GM18909 (cell line): ENCODE results near the gene RNF138.
"Not testable (repeated sequence)": the region's sequence is repeated elsewhere in the genome, so short reads cannot be mapped to it uniquely, and the experiment has no call there.

Experiments
- ATAC-seq: cut with Tn5 transposase; IDR thresholded peaks from one replicate; pipeline ENCODE4 v1.9.1; 2021; ENCODE audit warnings: mild to moderate bottlenecking; ENCODE audit not compliant: unreplicated experiment, poor library complexity

RNF138 gene

GRCh38 chr18:32095192-32095899, 3.7 kb downstream of the RNF138 start:
- no peak for ATAC-seq

- ATAC-seq: no peak
Observed at GRCh38 chr18:32095900-32096229, 4.2 kb downstream of the RNF138 start.

GRCh38 chr18:32096946-32097345, 5.3 kb downstream of the RNF138 start:
- no peak for ATAC-seq

- no peak for ATAC-seq
Observed at GRCh38 chr18:32104516-32104915, 12.8 kb downstream of the RNF138 start.

GRCh38 chr18:32110005-32110404, 18.3 kb downstream of the RNF138 start:
- ATAC-seq: no peak

GRCh38 chr18:32111706-32112105, 20.0 kb downstream of the RNF138 start:
- no peak for ATAC-seq

GRCh38 chr18:32112826-32113225, 21.2 kb downstream of the RNF138 start:
- ATAC-seq: no peak

- ATAC-seq: no peak
Observed at GRCh38 chr18:32114293-32114942, 22.7 kb downstream of the RNF138 start.

GRCh38 chr18:32122039-32122438, 30.4 kb downstream of the RNF138 start:
- no peak for ATAC-seq

GRCh38 chr18:32126538-32126937, 34.9 kb downstream of the RNF138 start:
- ATAC-seq: no peak

GRCh38 chr18:32135625-32136024, 44.0 kb downstream of the RNF138 start:
- ATAC-seq: no peak

- ATAC-seq: no peak
Observed at GRCh38 chr18:32138332-32138982, 46.8 kb downstream of the RNF138 start.

- no peak for ATAC-seq
Observed at GRCh38 chr18:32139835-32140283, 48.2 kb downstream of the RNF138 start.

GRCh38 chr18:32148185-32148870, 56.7 kb downstream of the RNF138 start:
- no peak for ATAC-seq

GRCh38 chr18:32152705-32153448, 61.2 kb downstream of the RNF138 start:
- ATAC-seq: peak; percentile 93

- ATAC-seq: no peak
Observed at GRCh38 chr18:32156855-32157254, 65.2 kb downstream of the RNF138 start.

- no peak for ATAC-seq
Observed at GRCh38 chr18:32157580-32157979, 65.9 kb downstream of the RNF138 start.

GRCh38 chr18:32158108-32158624, 66.5 kb downstream of the RNF138 start:
- peak; percentile 95 for ATAC-seq

- ATAC-seq: not testable (repeated sequence)
Observed at GRCh38 chr18:32158631-32159030, 67.0 kb downstream of the RNF138 start.

GRCh38 chr18:32160547-32160946, 68.9 kb downstream of the RNF138 start:
- no peak for ATAC-seq
